GM21367 (cell line): ENCODE results near the gene PAX3.
"Not testable (repeated sequence)": the region's sequence is repeated elsewhere in the genome, so short reads cannot be mapped to it uniquely, and the experiment has no call there.

ENCODE experiments used
- ATAC-seq: cut with Tn5 transposase; IDR thresholded peaks from one replicate; pipeline ENCODE4 v1.9.1; 2021; ENCODE audit not compliant: unreplicated experiment

Gene PAX3

DNA sequence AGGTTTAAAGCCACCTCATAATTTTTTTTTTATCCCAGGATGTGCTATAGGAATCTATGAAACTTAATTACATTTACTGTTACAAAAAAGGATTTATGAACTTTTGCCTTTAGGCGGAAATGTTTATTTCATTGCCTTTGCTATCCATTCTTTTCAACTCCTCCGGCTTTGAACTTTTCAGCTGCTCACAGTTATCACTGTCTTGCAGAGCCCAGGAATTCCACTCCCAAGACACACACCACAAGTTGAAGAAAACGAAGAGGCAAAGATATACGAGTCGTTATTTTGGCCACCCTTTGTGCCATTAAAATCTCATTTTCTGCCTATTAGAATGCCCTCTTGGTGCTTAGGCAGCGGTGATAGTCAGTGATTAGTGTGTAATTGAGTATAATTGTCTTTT is 80.0 kb downstream of the PAX3 start:
- no peak for ATAC-seq

DNA sequence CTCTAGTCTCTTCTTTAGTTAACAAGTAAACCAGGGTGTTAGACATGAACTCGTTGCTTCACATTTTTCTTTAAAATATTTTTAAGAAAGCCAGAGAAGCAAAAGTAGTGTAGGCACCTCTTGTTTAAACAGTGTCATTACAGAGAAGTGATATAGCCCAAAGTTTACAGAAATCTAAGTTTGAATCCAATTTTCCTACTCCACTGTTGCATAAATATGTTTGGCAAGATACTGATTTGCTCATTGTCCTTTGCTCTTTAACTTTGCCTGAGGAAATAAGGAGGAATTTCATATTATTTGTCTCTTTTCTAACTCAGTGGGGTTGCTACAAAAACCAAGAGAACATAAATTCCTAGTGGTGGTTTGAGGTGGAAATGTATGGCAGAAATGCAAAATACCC is 81.1 kb downstream of the PAX3 start:
- no peak for ATAC-seq

DNA sequence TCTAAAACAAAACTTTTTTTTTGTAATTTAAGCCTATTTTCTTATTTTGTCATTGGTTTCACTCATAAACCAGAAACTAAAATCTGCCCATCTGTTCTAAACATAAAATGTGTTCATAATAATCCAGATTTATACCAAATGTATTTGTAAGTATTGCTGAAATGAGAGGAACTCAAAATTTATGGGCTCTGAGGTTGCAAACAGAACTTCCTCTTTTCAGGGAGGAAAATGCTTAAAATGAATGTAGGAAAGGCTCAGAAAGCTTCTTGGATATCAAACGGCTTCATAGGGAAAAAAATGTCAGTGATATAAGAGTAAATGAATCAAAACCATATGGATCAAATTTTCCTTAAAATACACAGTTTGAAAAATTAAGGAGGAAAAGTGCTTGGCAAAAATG is 83.9 kb downstream of the PAX3 start:
- no peak for ATAC-seq

DNA sequence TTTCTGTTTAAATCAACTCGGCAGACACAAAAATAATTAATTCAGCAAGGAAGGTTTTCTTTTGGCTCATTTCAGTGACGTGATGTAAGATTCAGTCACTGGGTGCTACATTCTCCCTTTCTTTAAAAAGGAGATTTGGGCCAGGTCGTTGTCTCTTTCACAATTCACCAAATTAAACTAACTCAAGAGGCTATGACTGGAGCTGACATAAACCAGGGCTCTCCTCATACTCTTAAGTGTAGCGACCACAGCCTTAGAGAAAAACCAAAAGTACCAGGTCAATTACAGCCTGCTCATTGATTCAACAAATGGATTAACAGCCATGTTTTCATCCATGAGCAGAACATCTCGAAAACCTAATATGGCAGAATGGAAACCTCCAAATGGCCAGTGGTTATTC is 85.7 kb downstream of the PAX3 start:
- no peak for ATAC-seq

DNA sequence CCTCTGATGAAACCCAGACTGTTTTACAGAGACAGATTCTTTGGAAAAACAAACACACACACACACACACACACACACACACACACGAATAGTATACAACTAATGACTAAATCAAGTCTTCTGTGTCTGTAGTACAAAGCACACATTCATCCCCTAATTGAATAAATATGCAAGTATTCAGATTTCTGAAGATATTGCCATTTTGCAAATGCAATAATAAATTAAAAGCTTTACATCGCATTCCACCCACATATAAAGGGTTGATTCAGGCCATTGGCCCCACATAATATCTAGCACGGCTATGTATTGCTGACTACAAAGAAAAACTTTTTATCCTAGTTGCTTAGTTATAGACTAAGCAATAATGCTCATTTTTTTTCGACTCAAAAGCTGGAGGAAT is 86.2 kb downstream of the PAX3 start:
- ATAC-seq, result no peak

DNA sequence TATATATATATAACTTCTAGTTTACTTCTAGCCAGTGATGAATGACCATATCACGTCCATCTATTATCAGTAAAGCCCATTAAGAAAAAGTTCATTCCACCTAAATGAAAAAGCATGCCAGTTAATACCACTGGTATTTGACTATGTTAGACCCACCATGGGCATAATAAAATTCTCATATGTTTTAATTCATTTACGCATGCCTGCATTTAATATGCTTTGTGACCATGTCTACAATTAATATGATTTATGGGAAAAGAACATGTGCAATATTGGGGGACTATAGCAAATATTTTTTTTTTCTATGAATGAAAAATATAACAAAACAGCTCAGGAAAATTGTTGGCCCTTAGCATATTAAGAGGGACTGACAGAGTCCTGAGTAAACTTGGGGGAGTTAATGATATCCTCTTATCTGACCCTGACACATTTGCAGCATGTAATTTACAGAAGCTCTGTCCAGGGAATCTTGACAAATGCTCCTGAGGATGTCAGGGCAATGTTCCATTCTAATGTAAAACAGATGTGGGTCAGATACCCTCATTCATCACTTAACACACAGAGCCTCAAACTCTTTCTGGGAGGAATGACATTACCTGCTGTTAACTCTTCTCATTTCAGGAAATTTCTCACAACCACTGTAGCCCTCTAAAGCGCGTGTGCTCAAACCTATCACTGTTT is 90.6 kb downstream of the PAX3 start:
- ATAC-seq, result no peak

DNA sequence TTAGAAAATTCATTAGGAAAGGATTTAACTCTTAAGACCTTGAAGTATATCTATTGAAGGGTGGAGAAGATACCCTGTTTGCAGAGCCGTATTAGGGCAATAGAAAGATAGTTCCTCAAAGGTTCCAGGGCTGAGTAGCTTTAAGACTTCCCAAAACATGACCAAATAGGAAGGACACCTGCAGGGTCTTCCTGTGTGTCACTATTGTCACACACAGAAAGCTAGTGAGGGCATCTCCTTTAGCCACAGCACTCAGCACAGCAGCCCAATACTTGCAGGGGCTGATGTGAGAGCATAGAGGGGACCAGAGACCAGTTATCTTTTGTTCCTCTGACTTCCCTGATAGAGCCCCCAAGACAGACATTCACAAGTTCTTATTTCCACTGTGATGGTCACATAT is 93.7 kb downstream of the PAX3 start:
- no peak for ATAC-seq

DNA sequence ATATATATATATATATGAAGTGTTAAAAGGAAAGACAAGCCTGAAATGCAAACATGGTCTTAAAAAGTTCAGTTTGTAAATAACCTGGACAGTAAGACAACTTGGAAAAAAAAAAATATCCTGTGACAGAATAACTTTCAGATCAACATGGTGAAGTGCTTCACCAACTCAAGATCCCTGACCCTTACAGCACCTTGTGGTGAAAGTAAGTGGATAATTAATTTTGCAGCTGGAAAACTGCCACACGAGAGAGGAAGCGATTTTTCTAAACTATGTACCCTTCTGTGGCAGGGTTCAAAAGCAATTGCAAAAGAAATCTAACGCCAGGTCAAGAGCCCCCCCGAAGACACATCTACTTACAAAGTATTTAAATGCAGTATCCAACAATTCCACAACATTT is 95.8 kb downstream of the PAX3 start:
- no peak for ATAC-seq

DNA sequence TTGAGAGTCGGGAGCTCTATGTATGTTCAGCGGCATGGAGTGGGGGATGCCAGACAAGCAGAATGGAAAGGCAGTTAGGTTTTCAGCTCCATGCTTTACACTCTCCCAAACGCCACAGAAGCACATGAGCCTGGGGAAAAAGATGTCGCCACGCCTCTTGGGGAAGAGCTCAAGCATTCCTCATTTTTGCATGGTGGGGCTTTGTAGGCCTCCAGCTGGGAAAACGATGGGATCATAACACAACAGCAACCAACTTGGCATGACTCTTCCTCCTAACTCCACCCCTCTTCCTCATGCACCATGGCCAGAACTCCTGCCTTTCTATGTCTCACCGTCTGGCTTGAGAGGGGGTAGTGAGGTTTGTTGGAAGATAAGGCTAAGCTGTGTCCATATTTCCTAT is 102.6 kb downstream of the PAX3 start:
- no peak for ATAC-seq

DNA sequence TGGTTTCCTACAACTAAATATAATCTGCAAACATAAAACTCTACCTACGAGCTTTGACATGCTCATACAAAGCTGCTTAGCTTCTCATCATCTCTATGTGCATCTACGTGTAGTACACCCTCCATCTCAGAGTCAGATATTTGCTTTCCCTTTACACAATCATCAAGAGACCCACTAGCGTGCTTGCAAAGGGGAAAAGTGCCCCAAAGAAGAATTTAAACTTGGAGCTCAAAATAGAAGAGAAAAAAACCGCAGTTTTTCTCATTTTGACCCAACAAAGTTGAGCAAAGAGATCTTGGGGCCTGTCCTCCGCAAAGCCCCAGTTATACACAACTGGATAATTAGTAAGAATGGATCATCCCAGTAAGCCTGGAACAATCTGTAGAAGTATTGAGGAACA is 104.1 kb downstream of the PAX3 start:
- ATAC-seq, result no peak

DNA sequence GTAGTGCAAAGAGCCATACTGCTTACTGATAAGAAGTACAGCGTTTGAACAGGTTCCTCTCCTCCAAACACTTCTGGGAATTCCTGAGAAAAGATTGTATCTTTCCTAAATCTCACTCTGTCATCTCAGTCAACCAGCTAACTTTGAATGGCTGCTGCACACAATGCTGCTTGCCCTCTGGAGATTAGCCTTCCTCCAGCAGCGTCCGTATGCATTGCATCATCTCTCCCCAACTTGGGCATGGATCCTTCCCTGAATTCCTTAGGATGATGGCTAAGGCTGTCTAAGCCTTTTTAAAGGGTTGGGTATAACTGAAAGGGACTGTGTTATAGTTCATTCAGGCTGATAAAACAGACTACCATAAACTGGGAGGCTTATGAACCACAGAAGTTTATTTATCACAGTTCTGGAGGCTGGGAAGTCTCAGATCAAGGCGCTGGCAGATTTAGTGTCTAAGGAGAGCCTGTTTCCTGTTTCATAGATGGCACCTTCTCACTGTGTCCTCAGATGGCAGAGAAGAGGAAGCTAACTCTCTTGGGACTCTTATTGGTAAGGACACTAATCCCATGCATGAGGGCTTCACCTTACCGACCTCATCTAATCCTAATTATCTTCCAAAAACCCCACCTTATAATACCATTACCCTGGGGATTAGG is 105.3 kb downstream of the PAX3 start:
- no peak for ATAC-seq

DNA sequence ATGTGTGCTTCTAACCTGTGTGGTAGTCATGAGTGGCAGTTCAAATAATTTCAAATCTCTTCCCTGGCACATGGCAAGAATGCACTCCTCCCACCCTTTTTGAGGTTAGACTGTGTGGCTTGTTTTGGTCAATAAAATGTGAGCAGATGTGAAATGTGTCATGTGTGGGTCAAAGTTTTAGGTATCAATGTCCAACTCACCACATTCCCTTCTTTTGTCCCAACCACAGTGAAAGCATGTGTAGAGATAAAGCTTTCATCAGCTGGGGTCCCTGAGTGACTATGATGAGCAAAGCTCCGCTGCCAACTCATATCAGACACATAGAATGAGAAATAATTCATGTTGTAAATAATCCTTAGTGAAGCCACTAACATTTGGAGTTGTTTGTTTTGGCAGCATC is 118.2 kb downstream of the PAX3 start:
- no peak for ATAC-seq

DNA sequence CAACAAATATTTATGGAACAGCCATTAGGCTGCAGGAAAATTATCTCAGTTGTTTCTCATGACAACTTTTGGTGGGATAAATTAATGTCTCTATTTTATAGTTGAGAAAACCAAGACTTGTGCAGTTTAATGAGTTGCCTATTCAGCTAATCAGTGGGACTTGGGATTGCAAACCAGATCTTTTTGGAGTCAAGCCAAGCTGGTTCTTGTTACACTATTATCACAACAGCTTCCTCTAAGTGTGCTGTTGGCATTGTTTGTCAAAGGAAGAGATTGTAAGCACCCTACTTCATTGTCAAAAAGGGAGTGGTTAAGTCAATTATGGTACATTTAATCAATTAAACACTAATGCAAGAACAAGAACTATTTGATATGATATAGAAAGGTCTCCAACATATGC is 119.2 kb downstream of the PAX3 start:
- no peak for ATAC-seq

DNA sequence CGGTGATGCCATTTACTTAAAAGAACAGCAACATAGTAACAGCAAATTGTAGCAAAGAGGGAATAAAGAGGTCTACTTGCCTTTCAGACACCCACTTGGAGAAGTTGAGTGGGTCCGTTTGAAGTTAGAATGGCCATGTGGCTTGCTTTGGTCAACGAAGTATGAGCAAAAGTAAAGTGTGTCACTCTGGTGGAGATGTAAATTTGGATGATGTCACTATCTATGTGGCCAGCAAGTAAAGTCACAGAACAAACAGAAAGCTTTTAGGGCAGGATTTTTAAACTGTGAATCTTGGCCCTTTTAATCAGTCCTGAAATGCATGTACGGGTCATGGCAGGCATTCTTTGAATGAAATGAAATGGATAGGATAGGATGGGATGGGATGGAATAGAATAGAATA is 120.3 kb downstream of the PAX3 start:
- no peak for ATAC-seq

DNA sequence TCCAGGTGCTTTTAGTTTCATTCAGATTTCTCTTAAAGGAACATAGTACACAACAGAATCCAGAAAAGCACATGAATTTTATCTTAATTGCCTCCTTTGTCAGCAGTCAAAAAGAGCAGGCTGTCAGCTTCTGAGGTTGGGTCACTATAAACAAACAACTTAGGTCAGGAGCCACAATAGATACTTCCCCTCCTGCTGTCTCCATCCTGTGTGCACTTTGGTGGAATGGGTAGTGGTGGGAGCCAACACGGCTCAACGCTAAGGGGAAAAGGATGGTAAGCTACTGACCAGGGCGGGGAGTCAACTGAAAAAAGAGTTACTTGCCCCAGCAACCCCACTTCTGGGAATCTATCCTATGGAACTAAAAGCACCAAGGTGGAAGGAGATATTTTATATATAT is 121.9 kb downstream of the PAX3 start:
- no peak for ATAC-seq

DNA sequence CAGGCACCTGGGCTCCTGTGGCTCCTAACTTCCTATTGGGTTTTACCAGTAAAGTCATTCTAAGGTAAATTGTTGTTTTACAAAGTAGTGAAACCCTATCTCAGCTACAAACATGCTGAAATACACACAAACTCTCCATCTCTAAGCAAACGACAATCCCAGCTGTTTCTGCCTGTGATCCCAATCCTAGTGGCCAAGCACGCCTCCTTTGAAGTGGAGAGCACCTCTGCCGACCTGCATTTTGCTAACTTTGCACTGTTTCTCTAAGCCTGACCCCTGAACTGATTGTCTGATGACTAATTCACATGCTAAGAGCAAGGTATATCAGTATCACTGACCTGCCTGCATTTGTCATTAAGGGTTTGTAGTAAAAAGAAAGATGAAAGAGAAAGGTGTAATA is 124.3 kb downstream of the PAX3 start:
- ATAC-seq, result no peak

DNA sequence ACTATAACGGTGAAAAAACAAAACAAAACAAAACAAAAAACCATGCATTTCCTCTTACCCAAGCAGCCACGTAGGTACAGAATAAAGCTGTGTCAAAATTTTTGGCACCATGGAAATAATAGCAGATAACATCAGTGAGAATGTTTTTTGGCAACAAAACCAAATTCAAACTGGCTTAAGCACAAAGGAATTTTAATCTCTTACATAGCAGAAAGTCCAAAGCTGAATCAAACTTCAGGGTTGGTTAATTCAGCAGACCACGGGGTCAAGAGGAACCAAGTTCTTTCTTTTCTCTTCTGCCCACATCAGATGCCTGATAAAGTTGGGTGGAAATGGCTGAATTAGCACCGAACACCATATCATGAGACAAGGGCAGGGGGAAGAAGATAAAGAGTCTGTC is 129.5 kb downstream of the PAX3 start:
- ATAC-seq, result no peak

DNA sequence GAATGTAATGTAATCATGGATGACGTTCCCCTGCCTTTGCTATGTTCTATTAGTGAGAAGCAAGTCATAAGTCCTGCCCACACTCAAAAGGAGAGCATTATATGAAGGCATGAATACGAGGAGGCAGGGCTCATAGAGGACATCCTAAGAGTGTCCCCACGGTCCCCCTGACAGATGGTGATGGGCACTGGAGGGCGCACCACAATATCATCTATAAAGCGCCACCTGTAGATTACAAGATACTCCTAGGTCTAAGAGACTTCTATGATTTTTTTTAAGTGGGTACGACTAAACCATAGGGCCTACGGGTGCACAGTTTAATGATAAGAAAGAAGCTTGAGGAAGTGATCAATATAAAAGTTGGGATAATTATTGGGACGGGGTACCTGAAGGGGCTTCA is 131.0 kb downstream of the PAX3 start:
- ATAC-seq, result no peak

DNA sequence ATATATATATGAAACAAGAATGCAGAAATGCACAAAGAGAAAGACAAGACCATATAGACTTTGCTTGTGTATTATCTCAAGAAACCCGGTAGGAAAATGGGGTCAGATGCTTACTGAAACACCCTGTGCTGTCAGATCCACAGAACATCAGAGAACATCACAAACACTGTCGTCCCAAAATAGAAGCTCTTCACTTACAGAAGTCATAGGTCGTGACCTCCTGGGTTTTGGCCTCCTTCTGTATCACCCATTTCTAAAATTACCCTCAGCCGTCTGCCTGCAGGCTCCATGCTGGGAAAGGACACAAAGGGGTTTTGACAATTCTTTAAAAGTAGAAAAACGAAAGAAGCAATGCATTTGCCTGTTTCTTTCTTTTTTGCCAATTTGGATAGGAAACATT is 137.9 kb downstream of the PAX3 start:
- no peak for ATAC-seq

DNA sequence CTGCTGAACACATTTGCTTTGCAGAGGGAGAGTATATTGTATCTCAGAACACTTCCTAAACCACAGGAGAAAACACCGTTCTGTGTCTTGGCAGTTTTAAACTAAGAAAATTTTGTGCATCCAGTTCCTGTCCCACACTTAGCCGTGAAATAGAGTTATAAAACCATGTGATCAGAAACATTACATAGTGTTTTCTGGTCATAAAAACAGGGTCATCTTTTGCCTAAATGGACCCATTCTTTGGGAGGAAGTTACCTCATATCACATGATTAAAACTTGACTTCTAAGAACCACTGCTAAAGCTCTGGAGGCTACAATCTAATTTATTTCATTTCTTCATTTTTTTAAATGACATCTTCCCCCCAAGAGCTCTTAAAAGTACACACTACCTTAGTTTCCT is 138.7 kb downstream of the PAX3 start:
- ATAC-seq, result no peak

DNA sequence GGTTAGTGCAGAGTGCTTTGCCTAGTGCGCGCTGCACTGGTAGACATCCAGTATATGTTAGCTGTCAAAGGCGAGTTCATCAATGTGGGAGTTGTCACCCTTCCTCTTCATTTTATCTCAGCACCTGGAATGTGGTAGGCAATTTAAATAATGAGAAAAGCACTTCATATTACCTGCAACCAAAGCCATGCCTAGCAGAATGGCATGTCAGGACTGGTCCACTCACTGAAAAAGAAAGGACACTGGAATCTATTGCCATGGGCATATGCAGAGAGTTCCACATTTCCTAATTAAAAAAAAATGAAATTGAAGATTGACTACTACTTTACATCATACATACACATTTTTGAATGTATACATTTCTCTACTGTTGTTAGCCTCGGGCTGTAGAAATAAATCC is 139.6 kb downstream of the PAX3 start:
- no peak for ATAC-seq

DNA sequence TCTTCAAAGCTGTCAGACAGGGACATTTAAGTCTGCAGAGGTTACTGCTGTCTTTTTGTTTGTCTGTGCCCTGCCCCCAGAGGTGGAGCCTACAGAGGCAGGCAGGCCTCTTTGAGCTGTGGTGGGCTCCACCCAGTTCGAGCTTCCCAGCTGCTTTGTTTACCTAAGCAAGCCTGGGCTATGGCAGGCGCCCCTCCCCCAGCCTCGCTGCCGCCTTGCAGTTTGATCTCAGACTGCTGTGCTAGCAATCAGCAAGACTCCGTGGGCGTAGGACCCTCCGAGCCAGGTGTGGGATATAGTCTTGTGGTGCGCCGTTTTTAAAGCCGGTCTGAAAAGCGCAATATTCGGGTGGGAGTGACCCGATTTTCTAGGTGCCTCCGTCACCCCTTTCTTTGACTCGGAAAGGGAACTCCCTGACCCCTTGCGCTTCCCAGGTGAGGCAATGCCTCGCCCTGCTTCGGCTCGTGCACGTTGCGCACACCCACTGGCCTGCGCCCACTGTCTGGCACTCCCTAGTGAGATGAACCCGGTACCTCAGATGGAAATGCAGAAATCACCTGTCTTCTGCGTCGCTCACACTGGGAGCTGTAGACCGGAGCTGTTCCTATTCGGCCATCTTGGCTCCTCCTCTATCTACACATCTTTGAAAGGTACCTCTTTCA is 143.7 kb downstream of the PAX3 start:
- ATAC-seq, result not testable (repeated sequence)
